DLD1 (cell line): Measurements from ENCODE around the gene OR56A4.
"Not testable (repeated sequence)": the region's sequence is repeated elsewhere in the genome, so short reads cannot be mapped to it uniquely, and the experiment has no call there.

Experiments used
- in situ Hi-C: cut with HindIII; loops from 2 replicates; pipeline ENCODE4 v1.10.0; 2017; ENCODE audit warnings: low sequenced_read_pairs

The OR56A4 gene

GRCh38 chr11:5966958-5967357 is 39.8 kb downstream of the OR56A4 start:
- in situ Hi-C loops: no loop called here

- in situ Hi-C loops: not testable (repeated sequence)
These were observed 45.9 kb downstream of the OR56A4 start for GRCh38 chr11:5960704-5961320.

- in situ Hi-C loops: no loop called here
These were observed 51.2 kb downstream of the OR56A4 start for GRCh38 chr11:5955586-5955985.
